ENCODE data around the gene TBC1D22A. TPM values are rescaled to one million over a fixed set of nuclear protein-coding genes. Genes with fewer than 3 reads are reported as not detected.

TBC1D22A gene
- total and polyA plus RNA-seq, 10 of the 15 experiments (the other 5 are each of a cell fraction or from before 2014, with no cell fraction given), result 0.63 to 44.7 (median 27.4) TPM

- Histone ChIP-seq H3K9me3 (replicated peaks; ENCODE audit: control insufficient read depth, insufficient read depth, low read length) (no peaks in the 10 kb centered on the region), H2AFZ (ENCODE audit: control insufficient read depth, low read depth, low read length) (no peak overlapping the region), H3K27me3 (replicated peaks in 1 of 2; ENCODE audit: control insufficient read depth in 2 of 2, insufficient read depth in 2 of 2, low read length in 1 of 2) (no peaks in the 10 kb centered on the region), H3K36me3 (ENCODE audit: control insufficient read depth in 2 of 2, insufficient read depth in 2 of 2, low read length in 1 of 2) (peaks cover 10 to 11% of the 10 kb centered on the region in 2 experiments; a peak in 3 of 4 replicates), H3K4me1 (ENCODE audit: control insufficient read depth, insufficient read depth, low read length) (no peaks in the 10 kb centered on the region), H3K27ac (ENCODE audit: control insufficient read depth, insufficient read depth) (no peak overlapping the region), H3K4me3 (no peak overlapping the region), H3K79me2 (ENCODE audit: control insufficient read depth, insufficient read depth, low read length) (no peaks in the 10 kb centered on the region; the same call in none of the 2 replicates), H4K20me1 (ENCODE audit: control insufficient read depth, insufficient read depth) (0 out of 2 replicates have a peak, but pooled peaks cover 2% of the 10 kb centered on the region), H3K4me2 (ENCODE audit: control insufficient read depth, insufficient read depth) (no peak overlapping the region), H3K9ac (ENCODE audit: control insufficient read depth, insufficient read depth, low read length) (no peak overlapping the region)
- in situ Hi-C loops (cut with MboI) (no loop called here), intact Hi-C loops (cut with micrococcal nuclease; ENCODE audit: unreplicated experiment) (no loop called here)
- ChIA-PET CTCF (no interaction called here), POLR2A (no interaction called here), SMC1A (ENCODE audit: uncharacterized antibody, unreplicated experiment) (no interaction called here), RAD21 (ENCODE audit: unreplicated experiment) (no interaction called here)
- ATAC-seq (no peak), DNase-seq (ENCODE audit: low read depth, low spot score) (no peak), FAIRE-seq (no peak)
- WGBS (ENCODE audit: insufficient coverage, insufficient replicate concordance, low lambda C conversion rate, missing lambda C conversion rate), result 94% methylated on average over 11 of the region's 11 CpGs
- TF ChIP-seq HSF1 (IDR thresholded peaks at IDR 0.05; ENCODE audit: low read depth, low read length) (no peak), RELA (IDR thresholded peaks at IDR 0.05; ENCODE audit: borderline replicate concordance, partially characterized antibody) (no peak), USF1 (IDR thresholded peaks at IDR 0.05; ENCODE audit: borderline replicate concordance, extremely low read length, insufficient read depth, low read depth, low read length) (no peak), SIN3A (IDR thresholded peaks at IDR 0.05; ENCODE audit: low read depth, low read length) (no peak), NR2C1 (IDR thresholded peaks at IDR 0.05) (no peak), NR2F1 (conservative IDR thresholded peaks at IDR 0.05) (no peak), ZBED1 (IDR thresholded peaks at IDR 0.05; ENCODE audit: borderline replicate concordance) (no peak), CEBPZ (IDR thresholded peaks at IDR 0.05; ENCODE audit: low read depth, low read length) (no peak)
- BruUV-seq (replicated peaks), result no TSS peak
Measured at GRCh38 chr22:46878191-46878948, 115.9 kb downstream of the TBC1D22A start.

Measured in GM12878 (cell line).